Glomerular visceral epithelial cell (primary cell): ENCODE results near the gene THSD8.
A peak's percentile ranks its signal among the peaks of the same experiment; 100 is the strongest.
"Not testable (repeated sequence)": the region's sequence is repeated elsewhere in the genome, so short reads cannot be mapped to it uniquely, and the experiment has no call there.

Source experiments
- DNase-seq: peaks from one replicate; pipeline ENCODE4 v3.0.0-alpha.2; 2016; ENCODE audit errors: extremely low spot score

Gene THSD8

GRCh38 chr19:12825254-12826131 is 23.6 kb downstream of the THSD8 start:
- DNase-seq, result no peak

GRCh38 chr19:12828494-12828893 is 26.6 kb downstream of the THSD8 start:
- no peak for DNase-seq

GRCh38 chr19:12833418-12833737 is 31.5 kb downstream of the THSD8 start:
- DNase-seq, result no peak

- peak; percentile 44 for DNase-seq
Observed at GRCh38 chr19:12833738-12834565, 32.1 kb downstream of the THSD8 start.

GRCh38 chr19:12834566-12834943 is 32.7 kb downstream of the THSD8 start, which contains the start of gene RTBDN:
RTBDN (minus strand) TSS chr19:12834579; CDS start chr19:12829979, 4,600 bp downstream.
- peak; percentile 28 for DNase-seq

DNA sequence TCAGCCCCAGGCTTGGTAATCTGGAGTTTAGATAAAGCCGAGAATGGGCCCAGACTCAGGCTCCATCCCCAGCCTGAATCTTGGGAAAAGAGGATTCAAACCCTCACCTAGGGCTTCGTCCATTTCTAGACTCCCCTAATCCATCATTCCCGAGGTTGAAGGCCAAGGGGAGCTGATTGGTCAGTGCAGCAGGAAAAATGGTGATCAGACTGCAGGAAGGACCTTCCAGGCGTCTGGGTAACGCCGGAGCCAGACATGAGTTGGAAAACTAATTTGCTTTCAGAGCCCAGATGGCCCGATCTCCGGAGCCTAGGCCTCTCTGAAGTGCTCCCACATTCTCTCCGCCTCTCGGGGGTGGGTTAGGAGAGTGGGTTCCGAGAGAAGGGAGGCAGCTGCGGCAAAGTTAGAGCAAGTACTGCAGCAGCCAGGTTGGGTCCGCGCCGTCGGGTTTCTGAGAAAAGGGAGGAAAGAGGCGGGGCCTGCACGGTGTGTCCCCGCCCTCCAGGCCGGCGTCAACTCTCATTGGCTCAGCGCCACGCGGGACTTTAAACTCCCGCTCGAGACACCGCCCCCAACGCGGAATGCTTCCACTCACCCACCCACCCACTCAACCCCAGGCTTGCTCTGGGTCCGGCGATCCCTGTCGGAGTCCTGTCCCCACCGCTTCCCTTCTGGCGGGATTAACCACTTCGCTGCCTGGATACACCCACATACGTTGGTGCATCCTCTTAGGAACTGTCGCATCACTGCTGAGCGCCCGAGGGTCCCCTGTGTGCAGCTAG is 33.3 kb downstream of the THSD8 start:
- DNase-seq, result no peak

DNA sequence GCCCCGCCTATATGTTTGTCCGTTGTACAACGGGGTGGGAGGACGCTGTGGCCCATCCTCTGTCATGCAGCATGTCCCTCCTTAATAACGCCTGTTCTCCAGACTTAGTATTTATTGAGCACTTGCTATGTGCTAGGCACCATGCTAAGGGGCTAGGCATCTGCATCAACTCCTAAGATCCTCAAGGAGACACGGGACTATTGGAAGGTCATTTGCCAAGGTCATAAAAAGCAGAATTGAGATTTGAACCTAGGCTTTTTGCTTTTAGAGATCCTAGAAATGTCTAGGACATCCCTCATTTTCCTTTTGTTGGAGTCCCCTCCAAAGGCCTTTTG is 34.6 kb downstream of the THSD8 start:
- no peak for DNase-seq

- DNase-seq, result no peak
Observed at GRCh38 chr19:12837225-12837624, 35.4 kb downstream of the THSD8 start.

- DNase-seq, result peak; percentile 45
Observed at GRCh38 chr19:12838182-12838885, 36.5 kb downstream of the THSD8 start, which contains the start of gene MAST1. MAST1 (plus strand) TSS chr19:12838515; CDS start chr19:12838573, 58 bp downstream.

- DNase-seq, result no peak
Observed at GRCh38 chr19:12838886-12839756, 37.3 kb downstream of the THSD8 start.

DNA sequence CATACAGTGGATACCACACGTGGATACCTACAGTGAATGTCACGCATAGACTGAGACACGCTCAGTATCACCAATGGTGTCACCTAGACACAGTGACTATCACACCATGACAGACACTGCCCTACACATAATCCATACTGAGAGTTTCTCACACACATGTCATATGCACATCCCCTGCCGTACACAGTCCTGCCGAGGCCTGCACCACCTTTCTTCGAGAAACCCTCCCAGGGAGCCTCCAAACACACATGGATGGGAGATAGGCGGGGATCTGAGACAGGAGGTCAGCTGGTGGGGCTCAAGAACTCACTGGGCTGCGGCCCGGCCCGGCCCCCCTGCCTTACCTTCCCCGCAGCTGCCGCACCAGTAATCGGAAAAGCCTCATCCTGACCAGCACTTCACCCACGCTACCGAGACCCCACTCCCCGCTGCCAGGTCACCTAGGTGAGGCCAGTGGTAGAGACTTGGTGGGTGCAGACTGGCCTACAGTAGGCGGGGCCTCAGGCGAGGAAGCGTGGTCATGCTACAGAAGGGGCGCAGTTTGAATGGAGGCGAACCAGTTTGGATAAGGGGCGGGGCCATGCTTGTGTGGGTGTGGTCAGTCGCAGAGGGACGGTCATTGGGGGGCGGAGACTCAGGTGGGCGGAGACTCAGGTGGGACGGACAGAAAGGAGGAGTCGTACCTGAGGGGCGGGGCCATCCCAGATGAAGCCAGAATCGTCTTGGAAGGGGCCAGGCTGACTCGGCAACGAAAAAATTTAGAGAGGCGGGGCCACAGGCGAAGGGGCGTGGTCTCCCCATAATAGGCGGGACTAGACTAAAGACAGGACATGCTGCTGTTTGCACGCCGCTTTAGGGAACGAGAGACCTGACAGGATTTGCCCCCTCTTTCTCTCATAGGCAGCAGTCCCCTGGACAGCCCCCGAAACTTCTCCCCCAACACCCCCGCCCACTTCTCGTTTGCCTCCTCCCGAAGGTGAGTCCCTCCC is 38.5 kb downstream of the THSD8 start:
- DNase-seq, result peak; percentile 74

DNA sequence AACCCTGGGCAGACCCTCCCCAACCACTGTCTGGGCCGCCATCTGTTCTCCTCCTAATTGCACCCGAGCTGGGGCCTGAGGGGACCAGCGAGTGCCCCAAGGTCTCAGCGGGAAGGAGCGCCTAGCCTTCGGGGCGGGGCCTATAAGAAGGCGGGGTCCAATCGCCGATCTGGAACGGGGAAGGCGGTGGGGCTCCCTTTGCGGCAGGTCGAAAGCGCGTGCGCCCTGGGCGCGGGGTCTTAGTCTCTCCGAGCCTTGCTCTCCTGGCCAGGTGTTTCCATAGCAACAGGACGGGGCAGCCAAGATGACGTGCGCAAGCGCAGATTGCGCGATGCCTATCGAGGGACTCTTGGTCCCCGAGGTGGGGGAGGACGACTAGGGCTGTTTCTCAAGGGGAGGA is 39.2 kb downstream of the THSD8 start:
- no peak for DNase-seq

DNA sequence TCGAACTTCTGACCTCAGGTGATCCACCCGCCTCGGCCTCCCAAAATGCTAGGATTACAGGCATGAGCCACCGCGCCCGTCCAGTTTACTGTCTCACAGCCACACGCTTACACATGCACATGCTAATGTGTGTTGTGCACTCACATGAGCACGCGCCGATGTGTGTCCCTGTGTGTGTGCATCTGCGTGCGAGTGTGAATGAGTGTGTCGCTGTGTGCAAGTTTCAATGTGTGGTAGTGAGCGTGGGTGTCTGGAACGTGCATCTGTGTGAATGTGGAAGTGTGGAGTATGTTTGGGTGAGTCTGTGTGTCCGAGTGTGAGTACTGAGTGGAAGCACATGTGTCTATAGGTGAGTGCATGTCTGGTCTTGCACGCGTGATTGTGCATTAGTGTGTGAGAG is 40.6 kb downstream of the THSD8 start:
- DNase-seq, result no peak

- no peak for DNase-seq
Observed at GRCh38 chr19:12843328-12843727, 41.5 kb downstream of the THSD8 start.

DNA sequence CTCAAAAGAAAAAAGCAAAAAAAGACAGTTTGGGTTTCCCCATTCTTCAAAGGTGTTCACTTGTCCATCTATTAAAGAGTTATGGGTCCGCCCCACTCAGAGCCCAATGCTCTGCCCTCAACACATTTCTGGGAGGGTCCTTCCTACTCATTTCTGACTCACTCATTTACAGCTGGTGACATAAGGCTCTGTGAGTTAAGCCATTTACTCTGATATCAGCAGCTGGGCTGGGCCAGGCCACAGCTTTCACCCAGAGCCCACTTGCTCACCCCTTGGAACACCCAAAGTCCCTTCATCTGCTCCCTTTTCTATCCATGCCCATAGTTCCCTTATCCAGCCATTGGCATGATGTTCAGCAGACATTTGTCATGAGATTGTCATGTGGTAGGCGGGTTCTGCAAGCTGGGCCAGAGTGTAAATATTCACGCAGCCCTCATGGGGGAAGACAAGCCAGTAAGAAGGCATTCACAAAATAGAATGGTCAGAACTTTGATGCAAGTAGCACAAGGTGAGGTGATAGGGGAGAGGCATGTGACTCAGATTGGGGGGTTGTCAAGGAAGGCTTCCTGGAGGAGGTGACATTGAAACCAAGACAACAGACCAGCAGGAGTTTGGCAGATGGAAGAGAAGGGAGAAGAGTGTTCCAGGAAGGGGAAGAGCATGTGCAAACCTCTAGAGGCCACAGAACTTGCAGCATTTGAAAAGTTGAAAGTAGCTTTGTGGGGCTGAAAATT is 42.3 kb downstream of the THSD8 start:
- no peak for DNase-seq

GRCh38 chr19:12846613-12847012 is 44.7 kb downstream of the THSD8 start:
- not testable (repeated sequence) for DNase-seq

- DNase-seq, result peak; percentile 84
Observed at GRCh38 chr19:12847159-12848139, 45.6 kb downstream of the THSD8 start.
